Muscle layer of colon (tissue), 2 donors: ENCODE data around the gene CCDC61.

ENCODE experiments used
- H3K27ac ChIP-seq: one replicate; pipeline ENCODE4 v1.7.0; 2013; ENCODE audit warnings: low read depth, mild to moderate bottlenecking, low read length, moderate library complexity
- H3K27me3 ChIP-seq, 2 donors: one replicate each; pipeline ENCODE4 v1.7.0; 2013; ENCODE audit warnings: low read length in 2 of 2, mild to moderate bottlenecking in 2 of 2; ENCODE audit not compliant: insufficient read depth in 2 of 2, control insufficient read depth in 1 of 2
- H3K36me3 ChIP-seq: one replicate; pipeline ENCODE4 v1.7.0; 2013; ENCODE audit warnings: mild to moderate bottlenecking, low read length; ENCODE audit not compliant: insufficient read depth
- H3K4me1 ChIP-seq: one replicate; pipeline ENCODE4 v1.7.0; 2013; ENCODE audit warnings: mild to moderate bottlenecking, low read length; ENCODE audit not compliant: insufficient read depth
- H3K4me3 ChIP-seq, 2 donors: one replicate each; pipeline ENCODE4 v1.7.0; 2013; ENCODE audit warnings: low read length in 2 of 2, low read depth in 1 of 2, mild to moderate bottlenecking in 1 of 2, moderate library complexity in 1 of 2
- H3K9ac ChIP-seq: one replicate; pipeline ENCODE4 v1.7.0; 2013; ENCODE audit warnings: low read length
- H3K9me3 ChIP-seq: one replicate; pipeline ENCODE4 v1.7.0; 2013; ENCODE audit warnings: mild to moderate bottlenecking, low read length
- donor health status: abdominal sarcoma.
- donor health status: Adenocarcinoma of cecum.

The CCDC61 gene

GRCh38 chr19:45960595-45961235, 34.6 kb upstream of the CCDC61 start:
- H3K9me3 ChIP-seq, result no peaks in the 10 kb centered on the region
- H3K4me3 ChIP-seq, result no peak overlapping the region
- peaks cover 0 to 12% of the 10 kb centered on the region in 2 donors for H3K27me3 ChIP-seq
- no peak overlapping the region for H3K9ac ChIP-seq
- no peak overlapping the region for H3K27ac ChIP-seq
- no peaks in the 10 kb centered on the region for H3K36me3 ChIP-seq
- H3K4me1 ChIP-seq, result no peaks in the 10 kb centered on the region

- Histone ChIP-seq H3K9ac (no peak overlapping the region), H3K27me3 (peaks cover 0 to 12% of the 10 kb centered on the region in 2 donors), H3K9me3 (no peaks in the 10 kb centered on the region), H3K4me3 (no peak overlapping the region), H3K36me3 (no peaks in the 10 kb centered on the region), H3K27ac (no peak overlapping the region), H3K4me1 (no peaks in the 10 kb centered on the region)
These were observed 33.2 kb upstream of the CCDC61 start for GRCh38 chr19:45962021-45962420.

GRCh38 chr19:45967246-45967645, 28.0 kb upstream of the CCDC61 start:
- H3K36me3 ChIP-seq, result no peaks in the 10 kb centered on the region

GRCh38 chr19:45968626-45969025, 26.6 kb upstream of the CCDC61 start:
- H3K27ac ChIP-seq, result no peak overlapping the region
- H3K4me1 ChIP-seq, result no peaks in the 10 kb centered on the region
- no peak overlapping the region for H3K4me3 ChIP-seq
- peaks cover 21 to 24% of the 10 kb centered on the region in 2 donors for H3K27me3 ChIP-seq
- no peaks in the 10 kb centered on the region for H3K36me3 ChIP-seq
- H3K9me3 ChIP-seq, result no peaks in the 10 kb centered on the region
- H3K9ac ChIP-seq, result no peak overlapping the region

More at GRCh38 chr19:45967246-45967645, 28.0 kb upstream of the CCDC61 start:
- no peak overlapping the region for H3K4me3 ChIP-seq
- H3K9ac ChIP-seq, result no peak overlapping the region
- no peaks in the 10 kb centered on the region for H3K9me3 ChIP-seq
- no peaks in the 10 kb centered on the region for H3K4me1 ChIP-seq
- H3K27me3 ChIP-seq, result peaks cover 16 to 18% of the 10 kb centered on the region in 2 donors
- no peak overlapping the region for H3K27ac ChIP-seq

GRCh38 chr19:45969676-45970075, 25.6 kb upstream of the CCDC61 start:
- Histone ChIP-seq H3K9me3 (no peaks in the 10 kb centered on the region), H3K9ac (no peak overlapping the region), H3K4me1 (no peaks in the 10 kb centered on the region), H3K27me3 (peaks cover 25 to 32% of the 10 kb centered on the region in 2 donors), H3K36me3 (no peaks in the 10 kb centered on the region), H3K4me3 (no peak overlapping the region), H3K27ac (no peak overlapping the region)

- no peak overlapping the region for H3K27ac ChIP-seq
- H3K27me3 ChIP-seq, result peaks cover 33 to 49% of the 10 kb centered on the region in 2 donors
- no peak overlapping the region for H3K4me3 ChIP-seq
- no peaks in the 10 kb centered on the region for H3K36me3 ChIP-seq
- H3K9ac ChIP-seq, result no peak overlapping the region
- no peaks in the 10 kb centered on the region for H3K9me3 ChIP-seq
- no peaks in the 10 kb centered on the region for H3K4me1 ChIP-seq
These were observed 23.9 kb upstream of the CCDC61 start for GRCh38 chr19:45971260-45971902.

- no peaks in the 10 kb centered on the region for H3K9me3 ChIP-seq
- no peak overlapping the region for H3K27ac ChIP-seq
- no peaks in the 10 kb centered on the region for H3K36me3 ChIP-seq
- H3K27me3 ChIP-seq, result peaks cover 33 to 50% of the 10 kb centered on the region in 2 donors
- no peak overlapping the region for H3K9ac ChIP-seq
- no peak overlapping the region for H3K4me3 ChIP-seq
- H3K4me1 ChIP-seq, result no peaks in the 10 kb centered on the region
These were observed 23.0 kb upstream of the CCDC61 start for GRCh38 chr19:45972081-45972946.

- no peak overlapping the region for H3K9ac ChIP-seq
- H3K4me1 ChIP-seq, result no peaks in the 10 kb centered on the region
- H3K4me3 ChIP-seq, result no peak overlapping the region
- H3K27ac ChIP-seq, result no peak overlapping the region
- no peaks in the 10 kb centered on the region for H3K36me3 ChIP-seq
- peaks cover 33 to 50% of the 10 kb centered on the region in 2 donors for H3K27me3 ChIP-seq
- no peaks in the 10 kb centered on the region for H3K9me3 ChIP-seq
These were observed 22.2 kb upstream of the CCDC61 start for GRCh38 chr19:45972947-45973540.

- H3K9ac ChIP-seq, result no peak within 1 kb of the TSS
- no peaks in the 10 kb centered on the region for H3K4me1 ChIP-seq
- no peak within 1 kb of the TSS for H3K27ac ChIP-seq
- H3K9me3 ChIP-seq, result no peaks in the 10 kb centered on the region
- no peak within 1 kb of the TSS for H3K4me3 ChIP-seq
- no peaks in the 10 kb centered on the region for H3K36me3 ChIP-seq
- H3K27me3 ChIP-seq, result peaks cover 33 to 50% of the 10 kb centered on the region in 2 donors
These were observed 21.5 kb upstream of the CCDC61 start, which contains the start of gene NOVA2 for GRCh38 chr19:45973553-45974338. NOVA2 (minus strand) TSS chr19:45973865; CDS start chr19:45973351, 514 bp downstream.

GRCh38 chr19:45975306-45976070, 19.8 kb upstream of the CCDC61 start:
- no peak overlapping the region for H3K4me3 ChIP-seq
- H3K9ac ChIP-seq, result no peak overlapping the region
- no peaks in the 10 kb centered on the region for H3K9me3 ChIP-seq
- H3K27me3 ChIP-seq, result peaks cover 33 to 47% of the 10 kb centered on the region in 2 donors
- H3K36me3 ChIP-seq, result no peaks in the 10 kb centered on the region
- H3K4me1 ChIP-seq, result no peaks in the 10 kb centered on the region
- no peak overlapping the region for H3K27ac ChIP-seq
